GM12801 (cell line): Measurements from ENCODE around the gene UCHL1.

Source experiments
- CTCF ChIP-seq: IDR thresholded peaks from one replicate; pipeline ENCODE4 v1.5.1; 2011; ENCODE audit warnings: control low read depth; ENCODE audit not compliant: insufficient read length; ENCODE audit errors: extremely low read depth

UCHL1 gene

GRCh38 chr4:41218703-41219102 is 38.0 kb upstream of the UCHL1 start:
- TF ChIP-seq CTCF, result no peak

GRCh38 chr4:41219421-41219950 is 37.2 kb upstream of the UCHL1 start:
- no peak for TF ChIP-seq CTCF

GRCh38 chr4:41221850-41222645 is 34.7 kb upstream of the UCHL1 start:
- no peak for TF ChIP-seq CTCF

GRCh38 chr4:41227902-41228301 is 28.8 kb upstream of the UCHL1 start:
- no peak for TF ChIP-seq CTCF

- no peak for TF ChIP-seq CTCF
Measured at GRCh38 chr4:41232406-41232805, 24.3 kb upstream of the UCHL1 start.

GRCh38 chr4:41232856-41233255 is 23.9 kb upstream of the UCHL1 start:
- no peak for TF ChIP-seq CTCF

- TF ChIP-seq CTCF, result no peak
Measured at GRCh38 chr4:41236032-41236431, 20.7 kb upstream of the UCHL1 start.
